HepG2 (cell line): Measurements from ENCODE around the gene ASCL3. TPM values are rescaled to one million over a fixed set of nuclear protein-coding genes. Genes with fewer than 3 reads are reported as not detected.
A peak's percentile ranks its signal among the peaks of the same experiment; 100 is the strongest.

ENCODE experiments used
- ATAC-seq: fragments of 200-7000 bp; cut with Tn5 transposase; 3 replicates; pipeline ENCODE4 v1.9.1; 2020; ENCODE audit warnings: mild to moderate bottlenecking, moderate library complexity
- BruUV-seq: library from RNA; stranded (reverse); fragments of 400-500 nt; replicated peaks from 2 replicates; lab custom pipeline; 2021; lab: Mats Ljungman, UMichigan
- CTCF ChIA-PET: fragments of 300-600 bp; formaldehyde crosslinking; extraction: SDS; loops from one replicate; lab custom pipeline; 2021; ENCODE audit warnings: low total read pairs, inconsistent platforms, low intra/inter-chr PET ratio; lab: Yijun Ruan, JAX
- POLR2A ChIA-PET: fragments of 350-600 bp; sonication (Branson Sonifier 250); formaldehyde crosslinking; loops from one replicate; lab custom pipeline; 2020; ENCODE audit warnings: antibody characterized with exemption, inconsistent platforms; lab: Yijun Ruan, JAX
- DNase-seq: peaks from one replicate; pipeline ENCODE4 v3.0.0-alpha.2; 2015; ENCODE audit warnings: low spot score
- FAIRE-seq: peaks from 3 replicates; lab custom pipeline; 2011; peaks lifted over from hg19 to GRCh38; lab: Jason Lieb, UNC
- H2AFZ ChIP-seq: one replicate; pipeline ENCODE4 v1.6.1; 2011; ENCODE audit warnings: low read length, inconsistent platforms
- H3K27ac ChIP-seq: fragments of 300-600 bp; 3 replicates; pipeline ENCODE4 v1.8.0; 2011; ENCODE audit warnings: mixed run types, mild to moderate bottlenecking, mixed read lengths, low read length, inconsistent platforms; ENCODE audit not compliant: insufficient read depth; ENCODE audit errors: extremely low read length
- H3K27me3 ChIP-seq, 2 experiments: fragments of 200-600 bp in 1 of 2; 2 replicates in 1 of 2; 3 replicates in 1 of 2; pipeline versions ENCODE4 v1.6.0 to v1.8.0; 2011; ENCODE audit warnings: low read length in 2 of 2, mild to moderate bottlenecking in 2 of 2, moderate library complexity in 2 of 2, inconsistent platforms in 1 of 2; ENCODE audit not compliant: insufficient read depth in 2 of 2, control insufficient read depth in 1 of 2
- H3K36me3 ChIP-seq, 2 experiments: fragments of 200-600 bp in 1 of 2; replicated peaks in 1 of 2; 2 replicates in 1 of 2; 3 replicates in 1 of 2; pipeline versions ENCODE4 v1.5.1 to v1.8.0; 2011; ENCODE audit warnings: low read length in 2 of 2, inconsistent platforms in 1 of 2; ENCODE audit not compliant: insufficient read depth in 2 of 2, control insufficient read depth in 1 of 2
- H3K4me1 ChIP-seq: 2 replicates; pipeline ENCODE4 v1.5.1; 2012; ENCODE audit warnings: low read length, inconsistent platforms; ENCODE audit not compliant: insufficient read depth
- H3K4me2 ChIP-seq: 2 replicates; pipeline ENCODE4 v1.6.0; 2011; ENCODE audit warnings: low read depth, low read length, inconsistent platforms
- H3K4me3 ChIP-seq, 3 experiments: fragments of 200-600 bp in 1 of 3; sonication (generic), shearing (Covaris generic) in 1 of 3; replicated peaks in 1 of 3; 2 replicates each; pipeline ENCODE4 v1.5.1; 2011 to 2016; ENCODE audit warnings: low read length in 3 of 3, inconsistent platforms in 2 of 3, low read depth in 2 of 3, mild to moderate bottlenecking in 2 of 3, control low read depth in 1 of 3, mixed read lengths in 1 of 3; ENCODE audit not compliant: insufficient read depth in 1 of 3
- H3K79me2 ChIP-seq: one replicate; pipeline ENCODE4 v1.6.1; 2011; ENCODE audit warnings: low read length, inconsistent platforms; ENCODE audit not compliant: insufficient read depth
- H3K9ac ChIP-seq: 2 replicates; pipeline ENCODE4 v1.6.0; 2011; ENCODE audit warnings: mild to moderate bottlenecking, low read depth, low read length, inconsistent platforms; ENCODE audit not compliant: insufficient read depth
- H3K9me3 ChIP-seq: 2 replicates; pipeline ENCODE4 v1.5.1; 2012; ENCODE audit warnings: mild to moderate bottlenecking, low read length
- H4K20me1 ChIP-seq: 2 replicates; pipeline ENCODE4 v1.6.0; 2011; ENCODE audit warnings: inconsistent platforms, mild to moderate bottlenecking, low read length, moderate library complexity; ENCODE audit not compliant: insufficient read depth
- NKX3-1 ChIP-seq: sonication (generic); formaldehyde crosslinking; IDR thresholded peaks from 2 replicates; pipeline ENCODE4 v1.5.0; 2020; ENCODE audit warnings: missing genetic modification reagents
- ZBTB37 ChIP-seq: sonication (generic); formaldehyde crosslinking; IDR thresholded peaks from 2 replicates; pipeline ENCODE4 v1.4.0; 2020; ENCODE audit warnings: mild to moderate bottlenecking, missing genetic modification reagents
- WGBS: methylation state at CpG from one replicate; pipeline ENCODE4 v1.1.6; 2017; ENCODE audit warnings: low lambda C conversion rate; 5-methylcytosine and 5-hydroxymethylcytosine counted together
- in situ Hi-C: cut with HindIII; loops from 2 replicates; pipeline ENCODE4 v1.10.0; 2017; ENCODE audit warnings: low pct_unique_long_range_greater_than_20kb; ENCODE audit not compliant: extremely low pct_ligation_motif_present
- intact Hi-C: fragments of 100-400 bp; cut with micrococcal nuclease; formaldehyde crosslinking; loops from one replicate; pipeline ENCODE4 v1.10.0; 2022; ENCODE audit not compliant: unreplicated experiment
- polyA plus RNA-seq, 8 experiments: library from polyadenylated mRNA; depleted of rRNA in 3 of 8; stranded (reverse) in 7 of 8; unstranded in 1 of 8; fragments of >200 nt; fragmentation: Illumina TruSeq in 4 of 8; extraction: Trizol in 4 of 8; gene quantifications; 2 replicates each; pipeline versions ENCODE4 v1.2.1 to v1.2.3, GENCODE V29; 2011 to 2016; ENCODE audit warnings: low read depth in 4 of 8, missing spikeins in 1 of 8, mixed read lengths in 1 of 8; ENCODE audit not compliant: insufficient read depth in 1 of 8
- total RNA-seq, 5 experiments: library from RNA; depleted of rRNA; stranded (reverse); fragments of >200 nt; fragmentation: Illumina TruSeq; extraction: Trizol; gene quantifications; 2 replicates each; pipeline ENCODE4 v1.2.3, GENCODE V29; 2016; ENCODE audit warnings: low read depth in 1 of 5
- TF ChIP-seq, protein P1 (sequence below): sonication (generic); formaldehyde crosslinking; IDR thresholded peaks from 2 replicates; pipeline ENCODE4 v1.5.0; 2020; ENCODE audit warnings: mild to moderate bottlenecking, missing genetic modification reagents, moderate library complexity

Gene ASCL3
- total and polyA plus RNA-seq, 2 of the 13 experiments (the other 11 are each of a cell fraction or from before 2014, with no cell fraction given), result not detected

DNA sequence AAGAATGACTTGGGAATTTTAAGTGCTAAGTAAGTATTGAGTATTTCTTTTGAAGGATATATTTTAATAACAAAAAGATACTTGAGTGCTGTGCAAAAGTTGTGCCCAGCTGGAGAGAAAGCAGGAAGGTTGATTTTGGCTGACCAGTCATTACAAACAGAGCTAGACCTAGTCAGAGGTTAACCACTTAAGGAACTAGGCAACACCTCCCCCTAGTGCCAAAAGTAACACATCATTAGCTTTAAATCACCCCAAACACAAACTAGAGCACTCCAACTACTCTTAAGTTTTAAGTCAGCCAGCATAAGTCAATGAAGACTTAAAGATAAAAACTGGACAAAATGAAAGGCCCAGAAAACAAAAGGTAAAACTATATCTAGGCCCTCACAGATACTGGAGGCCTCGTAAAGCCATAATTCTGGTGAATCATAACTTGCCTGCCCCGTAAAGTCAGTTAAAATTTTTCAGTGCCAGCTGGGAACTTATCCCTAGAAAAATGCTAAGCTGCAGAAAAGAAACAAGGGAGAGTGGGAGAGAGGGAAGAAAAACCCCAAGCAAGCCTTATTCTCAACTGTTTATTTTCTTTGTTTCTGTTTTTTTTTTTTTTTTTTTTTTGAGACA is 16.8 kb upstream of the ASCL3 start (continued):
- TF ChIP-seq, protein P1, sequence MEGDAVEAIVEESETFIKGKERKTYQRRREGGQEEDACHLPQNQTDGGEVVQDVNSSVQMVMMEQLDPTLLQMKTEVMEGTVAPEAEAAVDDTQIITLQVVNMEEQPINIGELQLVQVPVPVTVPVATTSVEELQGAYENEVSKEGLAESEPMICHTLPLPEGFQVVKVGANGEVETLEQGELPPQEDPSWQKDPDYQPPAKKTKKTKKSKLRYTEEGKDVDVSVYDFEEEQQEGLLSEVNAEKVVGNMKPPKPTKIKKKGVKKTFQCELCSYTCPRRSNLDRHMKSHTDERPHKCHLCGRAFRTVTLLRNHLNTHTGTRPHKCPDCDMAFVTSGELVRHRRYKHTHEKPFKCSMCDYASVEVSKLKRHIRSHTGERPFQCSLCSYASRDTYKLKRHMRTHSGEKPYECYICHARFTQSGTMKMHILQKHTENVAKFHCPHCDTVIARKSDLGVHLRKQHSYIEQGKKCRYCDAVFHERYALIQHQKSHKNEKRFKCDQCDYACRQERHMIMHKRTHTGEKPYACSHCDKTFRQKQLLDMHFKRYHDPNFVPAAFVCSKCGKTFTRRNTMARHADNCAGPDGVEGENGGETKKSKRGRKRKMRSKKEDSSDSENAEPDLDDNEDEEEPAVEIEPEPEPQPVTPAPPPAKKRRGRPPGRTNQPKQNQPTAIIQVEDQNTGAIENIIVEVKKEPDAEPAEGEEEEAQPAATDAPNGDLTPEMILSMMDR, result peak; percentile 78

- no TSS peak for BruUV-seq
- DNase-seq (no peak), FAIRE-seq (no peak), ATAC-seq (no peak)
- CTCF ChIA-PET, result no interaction called here
- Histone ChIP-seq H3K27me3 (no peaks in the 10 kb centered on the region), H3K9ac (no peak overlapping the region), H3K9me3 (no peaks in the 10 kb centered on the region), H3K4me3 (no peak overlapping the region), H3K79me2 (peaks cover 5% of the 10 kb centered on the region), H3K36me3 (peaks cover 0 to 20% of the 10 kb centered on the region in 2 experiments; a peak in 2 of 5 replicates), H3K4me1 (no peaks in the 10 kb centered on the region), H3K27ac (no peak overlapping the region), H4K20me1 (no peaks in the 10 kb centered on the region), H2AFZ (no peak overlapping the region), H3K4me2 (no peak overlapping the region)
- intact Hi-C loops, result no loop called here
- TF ChIP-seq ZBTB37 (CRISPR knock-in tag), result no peak
- no peak for TF ChIP-seq NKX3-1 (CRISPR knock-in tag)
- in situ Hi-C loops, result loop anchor here (5.0 to 25.0 kb wide), 2 partner anchors 35 to 270 kb away; partner anchors contain the start of genes RPL27A and TRIM66
- WGBS, result 95% methylated on average over 4 of the region's 4 CpGs
- POLR2A ChIA-PET, result no interaction called here
Observed at GRCh38 chr11:8956860-8957259, 14.0 kb upstream of the ASCL3 start.
